UCSD-AML1 (cell line): Measurements from ENCODE around the gene SYNDIG1.

Source experiments
- DNase-seq: peaks from one replicate; lab custom pipeline; 2025; ENCODE audit not compliant: unreplicated experiment; lab: John Stamatoyannopoulos, UW

SYNDIG1 gene

DNA sequence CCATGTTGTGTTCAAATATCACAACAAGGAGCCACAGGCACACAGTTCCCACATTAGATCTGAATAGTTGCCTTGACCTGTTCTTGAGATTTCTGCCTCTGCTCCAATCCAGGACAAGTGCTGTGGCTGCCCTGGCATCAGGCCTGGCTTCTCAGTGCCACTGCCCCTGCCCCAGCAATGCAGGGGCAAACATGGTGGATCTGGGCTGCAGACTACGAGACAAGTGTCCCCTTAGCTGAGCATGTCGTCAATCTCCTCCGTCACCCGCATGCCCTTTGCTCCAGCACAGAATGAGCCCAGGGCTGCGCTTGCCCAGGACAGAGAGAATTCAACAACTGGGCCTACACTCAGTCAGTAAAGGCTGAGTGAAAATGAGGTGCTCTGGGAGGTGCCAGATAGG is 201.6 kb downstream of the SYNDIG1 start:
- DNase-seq, result no peak

DNA sequence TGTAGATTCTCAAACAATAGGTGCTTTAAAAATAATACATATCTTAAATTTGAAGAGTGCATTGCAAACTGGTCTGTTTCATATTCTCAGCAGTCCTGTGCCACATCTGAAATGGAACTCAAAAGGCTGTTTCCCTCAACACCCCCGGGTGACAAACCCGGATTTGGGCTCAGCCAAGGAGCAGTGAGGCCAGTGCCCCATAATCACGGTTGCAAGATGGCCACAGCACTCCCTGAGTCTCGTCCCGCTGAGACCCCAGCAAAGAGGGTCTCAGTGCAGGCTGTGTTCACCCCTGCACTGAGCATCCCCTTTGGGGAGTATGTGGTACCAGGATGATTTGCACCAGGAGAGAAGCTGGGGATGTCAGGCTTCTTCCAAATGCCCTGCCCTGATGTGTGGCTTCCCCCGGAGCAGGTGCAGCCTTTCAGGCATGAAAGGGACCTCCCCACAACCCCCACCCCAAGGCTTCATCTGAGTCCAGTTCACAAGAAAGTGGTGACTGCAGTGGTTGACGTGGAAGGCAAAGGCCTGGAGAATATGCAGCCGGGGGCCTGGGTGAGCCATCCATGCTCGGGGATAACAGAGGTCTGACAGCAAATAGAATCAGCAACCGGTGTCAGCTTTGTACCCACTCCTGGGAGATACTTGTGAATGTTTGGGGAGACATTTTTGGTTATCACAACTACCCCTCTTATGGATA is 202.9 kb downstream of the SYNDIG1 start:
- no peak for DNase-seq

GRCh38 chr20:24672886-24673677 is 203.7 kb downstream of the SYNDIG1 start:
- DNase-seq, result no peak

GRCh38 chr20:24673678-24674570 is 204.5 kb downstream of the SYNDIG1 start:
- DNase-seq, result no peak

- DNase-seq, result no peak
These were observed 205.6 kb downstream of the SYNDIG1 start for GRCh38 chr20:24674921-24675605.

DNA sequence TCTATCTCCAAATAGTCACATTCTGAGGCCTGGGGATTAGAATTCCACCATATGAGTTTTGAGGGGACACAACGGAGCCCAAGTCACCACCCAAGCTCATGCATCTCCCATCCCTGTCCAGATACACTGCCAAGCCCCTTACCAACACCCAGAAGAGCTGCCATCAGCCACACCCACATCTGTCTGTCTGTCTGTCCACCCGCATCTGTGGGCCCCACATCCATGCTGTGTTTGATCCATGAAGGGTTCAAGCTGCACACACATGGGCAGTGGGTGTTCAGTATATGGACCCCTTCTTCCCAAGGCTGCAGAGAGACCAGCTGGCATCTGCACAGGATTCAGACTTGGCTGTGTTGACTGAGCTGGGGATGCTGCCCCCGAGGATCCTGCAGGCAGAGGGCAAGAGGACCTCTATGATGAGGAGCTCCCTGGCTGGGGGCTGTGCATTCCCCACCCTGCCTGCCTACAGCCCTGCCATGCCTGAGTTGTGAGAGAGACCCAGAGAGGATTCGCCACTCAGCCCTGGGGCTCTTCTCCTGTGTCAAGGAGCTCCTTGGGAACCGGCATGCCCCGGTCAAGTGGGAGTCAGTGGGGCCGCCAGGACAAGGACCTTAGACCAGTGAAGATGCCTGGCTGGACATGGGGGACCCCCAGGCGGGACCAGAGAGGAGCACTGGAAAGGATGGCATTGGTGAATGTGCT is 206.4 kb downstream of the SYNDIG1 start:
- no peak for DNase-seq

- DNase-seq, result no peak
These were observed 207.0 kb downstream of the SYNDIG1 start for GRCh38 chr20:24676353-24676977.

DNA sequence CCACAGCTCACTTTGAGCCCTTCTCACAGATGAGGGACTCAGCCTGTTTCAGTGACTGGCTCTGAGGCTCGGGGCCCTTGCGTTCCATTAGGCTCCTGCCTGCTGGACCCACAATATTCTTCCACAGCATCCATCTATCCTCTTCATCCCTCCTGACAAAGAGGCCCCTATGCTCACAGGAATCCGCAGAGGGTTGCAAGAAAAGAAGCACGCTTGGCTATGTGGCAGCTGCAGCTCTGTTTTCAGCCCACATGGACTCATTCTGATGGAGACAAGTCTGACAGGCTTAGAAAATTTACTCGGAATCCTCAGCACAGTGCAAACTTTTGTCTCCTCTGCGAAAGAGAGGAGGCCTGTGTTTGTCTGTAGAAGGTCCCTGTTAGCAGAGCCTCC is 207.5 kb downstream of the SYNDIG1 start:
- no peak for DNase-seq

- no peak for DNase-seq
These were observed 208.3 kb downstream of the SYNDIG1 start for GRCh38 chr20:24677626-24678315.

DNA sequence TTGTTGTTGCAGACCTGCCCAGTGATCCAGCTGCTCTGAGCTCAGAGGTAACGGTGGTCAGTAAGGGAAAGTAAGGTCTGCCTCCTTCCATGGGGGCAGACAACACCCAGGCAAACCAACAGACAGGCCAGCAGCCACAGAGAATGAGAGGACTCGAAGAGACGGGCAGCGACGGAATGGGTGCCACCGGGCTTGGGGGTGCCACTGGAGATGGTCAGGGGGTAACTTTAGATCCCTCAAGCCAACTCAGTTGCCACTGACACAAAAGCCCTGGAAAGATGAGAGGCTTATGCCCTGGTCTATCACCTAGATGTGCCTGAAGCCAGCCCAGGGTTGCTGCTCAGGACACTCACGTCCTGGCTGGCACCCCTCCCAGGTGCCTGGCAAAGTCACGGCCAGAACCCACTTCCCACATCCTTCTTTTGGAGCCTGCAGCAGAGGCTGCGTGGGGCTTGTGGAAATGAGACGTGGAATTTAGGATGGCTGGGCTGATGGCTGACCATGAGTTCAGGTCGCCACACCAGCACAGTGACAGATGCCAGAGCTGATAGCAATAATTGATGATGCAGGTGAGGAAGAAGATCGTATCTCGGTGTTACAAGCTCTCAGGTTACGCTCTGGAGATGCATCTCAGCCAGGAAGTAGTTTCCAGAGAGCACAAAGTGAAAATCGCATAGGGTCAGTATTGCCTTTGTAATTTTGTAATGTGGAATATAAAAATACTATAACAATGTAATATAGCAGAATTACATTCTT is 209.1 kb downstream of the SYNDIG1 start:
- no peak for DNase-seq

- no peak for DNase-seq
These were observed 210.1 kb downstream of the SYNDIG1 start for GRCh38 chr20:24679448-24680047.

GRCh38 chr20:24681634-24682495 is 212.4 kb downstream of the SYNDIG1 start:
- DNase-seq, result no peak

DNA sequence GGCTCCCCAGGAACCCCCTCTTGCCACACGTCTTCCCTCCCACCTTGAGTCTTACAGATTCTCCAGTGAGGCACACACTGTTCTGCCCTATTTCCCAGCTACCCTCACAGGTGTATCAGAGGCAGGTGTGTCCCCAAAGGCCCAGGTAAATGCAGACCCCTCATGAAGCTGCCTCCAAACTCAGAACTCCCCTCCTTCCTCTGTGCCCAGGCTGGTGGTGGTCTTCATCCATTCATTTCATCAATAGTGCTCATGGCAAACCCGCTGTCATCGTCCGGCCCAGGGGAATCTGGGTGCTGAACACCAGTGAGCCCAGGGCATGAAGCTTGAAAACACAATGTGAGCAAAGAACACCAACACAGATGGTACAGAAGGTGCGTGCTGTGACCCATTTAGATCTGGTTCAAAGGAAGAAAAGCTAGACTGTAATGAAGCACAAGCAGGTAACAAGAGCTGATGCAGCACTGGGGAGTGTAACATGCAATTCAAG is 213.1 kb downstream of the SYNDIG1 start:
- no peak for DNase-seq

GRCh38 chr20:24683676-24684075 is 214.2 kb downstream of the SYNDIG1 start:
- DNase-seq, result no peak

DNA sequence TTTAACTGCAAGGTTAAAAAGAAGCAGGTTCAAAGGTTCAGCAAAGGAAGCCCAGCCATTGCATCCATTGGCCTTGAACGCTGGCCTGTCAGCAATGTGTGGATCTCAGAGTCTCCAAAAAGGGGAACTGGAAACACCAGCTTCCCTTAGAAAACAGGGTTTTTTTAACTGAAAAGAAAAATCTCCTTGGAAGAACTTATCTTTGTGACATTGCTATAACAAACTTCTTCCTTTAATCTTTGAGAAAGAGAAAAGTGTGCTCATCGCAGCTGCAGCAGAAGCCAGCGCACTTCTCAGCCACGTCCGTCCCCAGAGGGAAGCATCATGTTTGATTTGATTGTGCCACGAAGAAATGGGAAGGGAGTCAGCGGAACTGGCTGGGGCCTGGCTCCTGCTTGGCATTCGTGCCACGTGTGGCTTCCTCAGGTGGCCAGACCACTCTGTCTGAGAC is 215.0 kb downstream of the SYNDIG1 start:
- peak; percentile 72 for DNase-seq

DNA sequence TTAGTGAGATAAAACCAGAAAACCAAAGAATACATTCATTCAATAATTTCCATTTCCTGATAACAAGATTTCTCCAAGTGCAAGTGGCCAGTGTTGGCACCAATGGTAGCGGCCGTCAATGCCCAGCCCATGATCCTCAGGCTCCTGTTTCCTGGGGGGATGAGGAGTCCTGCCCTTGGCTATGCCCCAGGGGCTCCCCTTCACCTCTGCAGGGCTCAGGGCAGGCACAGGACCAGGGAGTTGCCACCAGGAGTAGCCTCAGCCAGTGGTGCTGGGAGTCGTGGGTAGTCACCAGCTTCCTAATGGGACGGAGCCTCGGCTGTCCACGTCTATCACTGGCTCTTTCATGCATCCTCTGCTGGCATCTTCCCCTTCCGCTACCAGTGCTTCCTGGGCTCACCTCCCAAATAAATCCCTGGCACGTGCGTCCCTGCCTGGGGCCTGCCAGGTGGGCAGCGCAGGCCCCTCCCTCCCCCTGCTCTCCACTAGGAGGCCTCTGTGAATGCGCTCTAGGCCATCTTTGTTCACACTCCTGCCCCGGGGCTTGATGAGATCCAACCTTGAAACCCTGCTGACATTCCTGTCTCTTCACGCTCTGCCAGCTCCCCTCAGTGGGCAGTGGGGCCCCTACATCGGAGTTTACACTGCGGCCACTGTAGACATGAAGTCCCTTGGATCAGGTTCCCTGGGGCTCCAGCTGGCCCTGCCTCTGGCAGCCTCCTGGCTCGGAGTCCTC is 215.7 kb downstream of the SYNDIG1 start:
- DNase-seq, result no peak
